ENCODE results near the gene EDEM2. TPM values are rescaled to one million over a fixed set of nuclear protein-coding genes. Genes with fewer than 3 reads are reported as not detected.
"Not testable (repeated sequence)": the region's sequence is repeated elsewhere in the genome, so short reads cannot be mapped to it uniquely, and the experiment has no call there.

EDEM2 gene
- total RNA-seq, 1 donor from 2014 or later, result 38.2 TPM

GRCh38 chr20:35129647-35130069 lies 17.5 kb downstream of the EDEM2 start:
- no peak for DNase-seq (ENCODE audit: low spot score)

- no peak for DNase-seq (ENCODE audit: low spot score)
These were observed 21.4 kb downstream of the EDEM2 start for GRCh38 chr20:35125753-35126152.

- DNase-seq (ENCODE audit: low spot score), result no peak
These were observed 24.3 kb downstream of the EDEM2 start for GRCh38 chr20:35122756-35123405.

- DNase-seq (ENCODE audit: low spot score), result no peak
These were observed 25.9 kb downstream of the EDEM2 start for GRCh38 chr20:35121186-35121585.

- DNase-seq (ENCODE audit: low spot score), result no peak
These were observed 27.0 kb downstream of the EDEM2 start for GRCh38 chr20:35120012-35120701.

- no peak for DNase-seq (ENCODE audit: low spot score)
These were observed 29.5 kb downstream of the EDEM2 start for GRCh38 chr20:35117629-35118028.

- DNase-seq (ENCODE audit: low spot score), result no peak
These were observed 29.9 kb downstream of the EDEM2 start for GRCh38 chr20:35117196-35117595.

- no peak for DNase-seq (ENCODE audit: low spot score)
These were observed 30.9 kb downstream of the EDEM2 start for GRCh38 chr20:35116258-35116657.

GRCh38 chr20:35115606-35116005 lies 31.5 kb downstream of the EDEM2 start:
- DNase-seq (ENCODE audit: low spot score), result no peak

- not testable (repeated sequence) for DNase-seq (ENCODE audit: low spot score)
These were observed 34.9 kb downstream of the EDEM2 start for GRCh38 chr20:35112276-35112675.

- DNase-seq (ENCODE audit: low spot score), result no peak
These were observed 35.8 kb downstream of the EDEM2 start for GRCh38 chr20:35111141-35111888.

GRCh38 chr20:35108921-35109320 lies 38.2 kb downstream of the EDEM2 start:
- DNase-seq (ENCODE audit: low spot score), result no peak

- no peak for DNase-seq (ENCODE audit: low spot score)
These were observed 40.2 kb downstream of the EDEM2 start for GRCh38 chr20:35106827-35107380.

GRCh38 chr20:35104685-35105295 lies 42.3 kb downstream of the EDEM2 start:
- DNase-seq (ENCODE audit: low spot score), result no peak

- no peak for DNase-seq (ENCODE audit: low spot score)
These were observed 45.5 kb downstream of the EDEM2 start for GRCh38 chr20:35101620-35102019.

GRCh38 chr20:35093267-35093884 lies 53.8 kb downstream of the EDEM2 start:
- no peak for DNase-seq (ENCODE audit: low spot score)

GRCh38 chr20:35092524-35093266 lies 54.4 kb downstream of the EDEM2 start, which contains the start of gene TRPC4AP:
TSS of gene TRPC4AP (minus strand) at chr20:35092807. CDS start at chr20:35092781, 26 bp downstream.
- peak; percentile 89 for DNase-seq (ENCODE audit: low spot score)

- DNase-seq (ENCODE audit: low spot score), result peak; percentile 38
These were observed 55.2 kb downstream of the EDEM2 start for GRCh38 chr20:35091816-35092523.

GRCh38 chr20:35088231-35089145 lies 58.6 kb downstream of the EDEM2 start:
- DNase-seq (ENCODE audit: low spot score), result no peak
